GM19240 (cell line): Measurements from ENCODE around the gene LPAR1.
A peak's percentile ranks its signal among the peaks of the same experiment; 100 is the strongest.
"Not testable (repeated sequence)": the region's sequence is repeated elsewhere in the genome, so short reads cannot be mapped to it uniquely, and the experiment has no call there.

Experiments
- DNase-seq: peaks from one replicate; pipeline ENCODE4 v3.0.0; 2011; ENCODE audit warnings: low spot score; ENCODE audit not compliant: insufficient read length

LPAR1 gene

DNA sequence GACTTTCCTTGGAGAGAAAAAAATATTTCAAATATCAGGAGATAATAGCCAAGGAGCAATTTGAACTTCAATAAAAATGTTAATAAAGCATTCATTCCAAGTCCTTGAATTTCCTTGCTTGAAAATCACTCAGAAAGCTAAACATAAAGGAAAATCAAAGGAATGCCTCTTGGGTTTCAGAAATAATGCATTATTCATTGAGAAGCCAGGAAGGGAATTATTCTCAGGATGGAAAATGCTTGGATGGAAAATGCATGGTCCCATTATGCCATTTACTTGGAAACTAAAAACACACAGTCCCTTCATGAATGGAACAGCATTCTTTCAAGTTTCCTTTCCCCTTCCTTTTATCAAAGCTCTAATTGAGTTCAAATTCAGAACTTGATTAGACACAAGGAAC, 160.9 kb downstream of the LPAR1 start:
- DNase-seq, result no peak

DNA sequence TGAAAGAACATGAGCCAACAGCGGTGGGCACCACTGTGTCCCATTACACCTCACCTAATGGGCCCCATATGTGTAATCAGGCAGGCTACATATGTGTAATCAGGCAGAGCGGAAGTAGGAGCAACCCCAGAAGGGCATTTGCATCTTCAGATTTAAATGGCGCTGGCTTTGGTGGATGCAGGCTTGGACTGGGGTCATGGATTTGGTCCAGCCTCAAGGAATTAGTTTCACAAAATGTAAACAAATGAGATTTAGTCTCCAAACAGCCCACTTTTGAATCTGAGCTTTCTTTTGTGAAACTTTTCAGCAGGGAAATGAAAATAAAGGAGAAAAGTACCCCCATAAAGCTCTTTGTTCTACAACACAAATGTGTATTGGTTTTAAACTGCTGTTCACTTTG, 161.3 kb downstream of the LPAR1 start:
- no peak for DNase-seq

DNA sequence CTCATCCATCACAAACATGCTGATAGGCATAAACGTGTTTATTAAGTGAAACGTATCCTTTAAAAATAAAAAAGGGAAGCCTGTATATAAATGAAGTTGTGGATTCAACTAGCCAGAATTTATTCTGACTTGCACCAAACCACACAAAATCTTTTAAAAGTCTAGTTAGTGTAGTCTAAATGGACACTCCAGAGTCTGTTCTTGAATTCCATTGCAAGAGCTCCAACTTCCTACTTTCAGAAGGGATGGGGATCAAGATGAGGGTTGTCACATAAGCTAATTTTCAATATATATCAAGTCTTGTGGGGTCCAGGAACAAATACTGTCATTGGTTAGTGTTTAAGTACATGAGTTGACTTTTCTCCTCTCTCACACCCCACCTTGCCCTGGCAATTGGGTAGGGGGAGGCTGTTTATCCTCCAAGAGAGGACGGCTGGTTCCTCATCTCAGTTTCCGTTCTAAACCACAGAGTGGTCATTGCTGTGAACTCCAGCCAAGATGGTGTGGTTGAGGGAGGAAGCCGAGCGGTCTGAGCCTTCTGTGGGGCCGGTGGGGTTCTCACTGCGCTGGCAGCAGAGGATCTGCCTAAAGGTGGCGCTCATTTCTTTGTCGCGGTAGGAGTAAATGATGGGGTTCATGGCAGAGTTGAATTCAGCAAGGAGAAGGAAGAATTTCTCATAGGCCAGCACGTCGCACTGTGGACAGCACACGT, 163.2 kb downstream of the LPAR1 start:
- peak; percentile 1 for DNase-seq

DNA sequence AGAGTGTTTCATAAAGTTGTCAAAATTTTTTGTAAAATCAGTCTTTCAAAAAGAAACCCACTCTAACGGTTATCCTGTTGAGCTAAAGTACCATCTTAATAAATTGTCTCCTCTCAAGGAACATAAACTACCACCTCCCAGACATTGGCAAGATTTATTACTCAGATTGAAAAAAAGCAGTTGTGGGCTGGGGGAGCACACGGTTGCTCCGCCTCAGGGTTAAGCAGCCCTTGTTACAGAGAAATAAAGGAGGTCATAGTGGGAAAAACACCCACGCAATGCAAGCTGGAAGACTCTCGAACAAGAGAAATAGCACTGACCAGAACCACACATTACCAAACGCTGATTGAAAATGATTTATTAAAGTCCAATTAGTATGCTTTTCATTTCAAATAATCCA, 165.3 kb downstream of the LPAR1 start:
- no peak for DNase-seq

DNA sequence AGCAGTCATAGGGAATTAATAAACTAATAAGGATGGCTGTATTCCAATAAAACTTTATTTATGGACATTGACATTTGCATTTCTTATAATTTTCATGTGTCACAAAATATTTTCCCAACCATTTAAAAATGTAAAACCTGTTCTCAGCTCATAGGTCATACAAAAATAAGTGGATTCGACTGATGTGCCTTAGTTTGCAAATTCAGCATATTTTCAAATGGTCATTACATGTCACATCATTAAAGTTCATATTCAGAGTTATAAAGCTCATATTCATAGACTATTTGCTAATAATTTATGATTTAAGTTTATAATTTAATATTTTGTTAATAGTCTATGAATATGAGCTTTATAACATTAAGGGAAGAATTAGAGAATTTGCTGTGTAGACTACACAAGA, 166.5 kb downstream of the LPAR1 start:
- DNase-seq, result no peak

DNA sequence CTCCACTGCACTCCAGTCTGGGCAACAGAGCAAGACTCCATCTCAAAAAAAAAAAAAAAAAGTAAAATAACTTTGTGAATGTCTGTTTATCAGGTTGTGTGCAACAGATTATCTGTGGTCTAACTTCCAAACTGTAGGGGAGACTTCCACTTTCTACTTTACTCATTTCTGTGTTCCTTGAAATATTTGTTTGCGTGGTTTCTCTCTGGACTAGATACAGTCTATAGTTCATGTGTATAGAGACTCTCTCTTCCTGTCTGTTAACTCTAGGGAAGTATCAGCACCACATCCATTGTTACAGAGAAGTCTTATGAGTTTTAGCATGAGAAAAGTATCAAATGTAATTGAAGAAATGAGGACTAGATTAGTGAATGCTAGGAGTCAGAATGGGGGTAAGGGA, 168.3 kb downstream of the LPAR1 start:
- DNase-seq, result no peak

DNA sequence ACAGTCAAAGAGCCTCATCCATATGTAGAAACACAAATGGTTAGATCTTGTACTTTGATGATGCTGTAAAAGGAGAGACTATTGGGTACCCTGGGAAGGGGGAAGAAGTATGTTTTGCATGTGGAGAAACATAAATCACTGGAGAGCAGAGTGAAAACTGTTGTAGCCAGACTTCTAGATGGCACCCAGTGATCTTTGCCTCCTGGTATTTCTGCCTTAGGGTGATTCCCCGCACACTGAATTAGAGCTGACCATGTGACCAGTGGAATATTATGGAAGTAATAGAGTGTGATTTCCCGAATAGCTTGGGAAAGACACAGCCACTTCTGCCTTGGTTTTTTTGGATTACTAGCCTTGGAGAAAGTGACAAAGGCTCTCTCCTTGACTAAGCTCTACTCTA, 174.3 kb downstream of the LPAR1 start:
- no peak for DNase-seq

DNA sequence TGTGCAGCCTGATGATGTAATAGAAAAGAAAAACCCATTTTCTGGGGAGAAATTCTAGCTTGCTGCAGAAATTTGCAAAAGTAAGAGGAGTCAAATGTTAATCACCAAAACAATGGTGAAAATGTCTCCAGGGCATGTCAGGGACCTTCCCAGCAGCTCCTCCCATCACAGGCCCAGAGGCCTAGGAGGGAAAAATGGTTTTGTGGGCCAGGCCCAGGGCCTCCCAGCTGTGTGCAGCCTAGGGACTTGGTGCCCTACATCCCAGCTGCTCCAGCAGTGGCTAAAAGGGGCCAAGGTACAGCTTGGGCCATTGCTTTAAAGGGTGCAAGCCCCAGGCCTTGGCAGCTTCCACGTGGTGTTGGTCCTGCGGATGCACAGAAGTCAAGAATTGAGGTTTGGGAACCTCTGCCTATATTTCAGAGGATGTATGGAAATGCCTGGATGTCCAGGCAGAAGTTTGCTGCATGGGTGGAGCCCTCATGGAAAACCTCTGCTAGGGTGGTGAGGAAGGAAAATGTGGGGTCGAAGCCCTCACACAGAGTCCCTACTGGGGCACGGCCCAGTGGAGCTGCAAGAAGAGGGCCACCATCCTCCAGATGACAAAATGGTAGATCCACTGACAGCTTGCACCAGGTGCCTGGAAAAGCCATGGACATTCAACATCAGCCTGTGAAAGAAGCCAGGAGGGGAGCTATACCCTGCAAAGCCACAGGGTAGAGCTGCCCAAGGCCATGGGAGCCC, 176.7 kb downstream of the LPAR1 start:
- DNase-seq, result not testable (repeated sequence)

DNA sequence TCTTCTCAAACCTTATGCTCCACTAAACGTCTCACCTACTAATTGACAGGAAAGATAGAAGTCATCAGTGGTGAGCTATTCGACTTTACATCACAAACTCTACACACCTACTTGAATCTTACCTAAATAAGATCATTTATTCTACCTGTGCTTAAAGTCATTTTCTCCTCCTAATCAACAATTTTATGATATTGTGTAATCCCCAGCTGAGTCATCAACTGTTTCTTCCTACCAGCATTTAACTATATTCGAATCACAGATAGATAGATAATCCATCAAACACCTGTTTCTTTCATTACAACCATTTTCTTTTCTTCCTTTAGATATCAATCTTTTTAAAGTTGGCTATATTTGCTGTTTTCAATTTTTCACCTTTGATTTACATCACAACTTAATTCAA, 181.5 kb downstream of the LPAR1 start:
- no peak for DNase-seq

DNA sequence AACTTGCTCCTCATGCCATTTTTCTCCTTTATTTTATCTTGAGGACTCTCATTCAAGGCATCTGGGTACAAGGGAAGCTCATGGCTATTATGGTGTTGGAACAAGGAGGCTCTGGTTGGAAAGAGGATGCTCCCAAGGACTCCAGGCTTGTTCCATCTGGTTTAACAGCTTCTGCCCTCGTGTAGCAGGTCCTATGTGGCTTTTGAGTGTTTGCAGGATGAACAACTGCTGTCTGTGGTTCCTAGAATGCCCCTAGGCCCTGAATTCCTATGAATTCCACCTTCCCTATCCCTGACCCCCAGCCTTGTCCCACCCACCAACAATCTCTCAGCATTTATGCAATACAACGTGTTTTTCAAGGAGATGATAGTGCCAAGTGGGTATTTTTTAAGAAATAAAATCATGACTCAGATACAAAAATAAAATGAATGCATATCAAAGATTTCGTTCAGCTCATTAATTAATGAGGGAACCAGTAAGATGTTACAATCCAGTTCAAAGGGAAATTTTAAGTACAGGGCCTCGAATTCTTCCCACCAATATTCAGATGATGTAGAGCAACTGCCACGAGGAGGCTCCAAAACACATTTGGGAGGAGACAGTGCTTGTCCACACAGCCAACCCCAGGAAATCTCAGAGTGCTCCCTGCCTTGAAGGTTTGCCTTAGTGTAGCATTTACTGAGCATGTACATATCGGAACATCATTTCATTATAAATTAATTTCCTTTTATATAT, 187.7 kb downstream of the LPAR1 start:
- DNase-seq, result no peak

DNA sequence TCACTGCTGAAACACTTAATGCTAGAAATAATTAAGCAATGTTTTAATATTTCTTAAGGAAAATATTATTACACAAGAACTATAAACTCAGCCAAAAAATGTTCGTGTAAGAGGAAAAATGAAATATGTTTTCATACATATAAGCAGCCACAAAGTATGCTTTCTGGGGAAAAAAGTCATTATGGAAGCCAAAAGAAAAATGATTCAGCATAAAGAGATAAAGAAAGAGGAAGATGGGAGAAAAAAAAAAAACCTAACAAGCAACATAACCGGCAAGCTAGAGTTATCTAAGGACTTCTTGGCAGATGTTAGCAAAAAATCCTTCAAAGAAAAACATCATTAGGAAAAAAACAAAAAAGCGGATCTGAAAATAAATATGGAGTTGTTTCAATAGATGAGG, 190.6 kb downstream of the LPAR1 start:
- DNase-seq, result no peak

DNA sequence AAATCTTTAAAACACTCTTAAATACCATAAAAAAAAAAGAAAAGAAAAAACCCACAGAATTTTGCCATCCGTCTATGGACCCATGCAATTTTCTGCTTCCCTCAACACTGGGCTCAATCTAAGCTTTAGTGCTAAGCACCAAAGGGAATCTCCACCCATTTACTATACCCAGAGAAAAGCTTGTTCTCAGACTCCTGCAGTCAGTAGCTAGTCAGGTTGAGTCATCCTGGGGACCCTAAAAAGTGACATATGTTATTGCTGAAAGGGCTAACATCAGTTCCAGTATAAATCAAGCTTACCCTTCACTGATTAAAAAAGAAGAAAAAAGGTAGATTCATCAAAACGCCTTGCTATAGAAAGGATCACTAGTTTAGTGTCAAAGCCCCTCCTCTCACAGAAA, 192.1 kb downstream of the LPAR1 start:
- DNase-seq, result no peak

DNA sequence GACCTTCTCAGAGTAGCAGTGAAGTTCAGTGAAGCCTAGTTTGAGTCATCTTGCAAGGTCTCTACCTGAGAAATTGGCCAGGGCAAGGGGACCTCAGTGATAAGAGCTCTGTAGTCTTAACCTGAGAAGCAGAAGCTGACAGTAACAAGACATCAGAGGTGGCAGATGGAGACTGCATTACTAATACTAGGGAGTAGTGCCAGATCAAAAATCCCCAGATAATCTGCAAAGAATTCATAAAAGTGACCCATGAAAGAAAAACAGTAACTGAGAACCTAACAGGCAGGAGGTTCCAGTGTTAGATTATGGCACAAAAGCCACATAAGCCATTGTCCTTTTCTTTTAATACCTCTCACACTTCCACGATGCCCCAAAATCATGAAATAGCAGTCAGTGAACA, 194.1 kb downstream of the LPAR1 start:
- no peak for DNase-seq

DNA sequence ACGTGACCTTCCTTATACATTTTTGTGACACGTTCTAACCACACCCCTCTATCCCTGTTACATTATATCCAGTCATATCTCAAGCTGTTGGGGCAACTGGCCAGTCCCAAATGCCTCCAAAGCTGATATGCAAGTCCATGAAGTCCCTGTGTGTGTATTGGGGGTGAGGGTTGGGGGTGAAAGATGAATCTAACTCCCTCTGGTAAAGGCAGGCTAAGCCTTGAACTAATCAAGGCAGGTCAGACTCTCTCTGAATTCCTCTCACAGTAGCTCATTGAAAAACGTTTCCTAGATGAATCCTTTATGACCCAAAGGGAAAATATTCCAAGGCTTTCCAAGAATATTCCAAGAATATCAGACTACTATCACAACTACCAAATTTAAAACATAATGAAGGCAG, 195.3 kb downstream of the LPAR1 start:
- no peak for DNase-seq

DNA sequence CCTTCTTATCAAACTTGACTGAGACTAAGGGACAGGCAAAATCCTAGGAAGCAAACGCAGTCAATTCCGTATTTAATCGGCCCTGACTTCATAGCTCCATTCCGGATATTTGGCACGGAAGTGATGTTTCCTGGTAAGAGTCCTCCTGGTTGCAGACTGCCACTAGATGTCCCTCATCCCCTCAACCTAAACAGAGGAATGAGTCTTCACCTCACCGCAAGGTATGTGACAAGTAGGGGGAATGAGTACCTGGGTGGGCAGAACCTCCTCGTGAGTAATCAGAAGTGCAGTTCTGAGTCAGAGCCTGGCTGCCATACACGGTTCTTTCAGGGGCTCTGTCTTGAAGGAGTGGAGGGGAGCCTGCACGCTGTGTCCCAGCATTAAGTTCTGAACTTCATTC, 196.1 kb downstream of the LPAR1 start:
- no peak for DNase-seq

DNA sequence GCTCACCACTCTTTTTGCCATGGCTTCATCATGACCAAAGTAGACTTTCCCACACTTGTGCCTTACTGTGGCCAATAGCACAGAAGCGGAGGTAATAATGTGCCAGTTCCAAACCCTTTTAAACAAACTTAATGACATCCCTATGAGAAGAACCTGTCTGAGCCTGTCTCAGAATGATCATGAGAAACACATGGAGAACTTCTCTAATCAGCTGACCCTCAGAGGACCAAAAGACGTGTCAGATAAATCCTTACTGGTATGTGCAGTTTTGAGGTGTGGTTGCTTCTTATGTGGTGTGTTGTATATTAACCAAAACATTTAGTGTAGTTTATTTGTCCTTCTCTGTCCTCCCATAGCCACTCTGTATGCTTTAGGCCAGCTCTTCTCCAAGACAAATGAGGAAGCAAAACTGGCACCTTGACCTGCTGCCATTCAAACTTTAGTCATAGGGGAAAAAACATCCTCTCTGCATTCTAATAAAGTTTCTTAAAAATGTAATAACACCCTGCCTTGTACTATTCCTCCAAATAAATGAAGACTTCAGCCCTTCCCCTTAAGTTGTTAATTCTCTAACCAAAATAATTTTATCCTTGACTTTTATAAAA, 200.8 kb downstream of the LPAR1 start:
- DNase-seq, result no peak

DNA sequence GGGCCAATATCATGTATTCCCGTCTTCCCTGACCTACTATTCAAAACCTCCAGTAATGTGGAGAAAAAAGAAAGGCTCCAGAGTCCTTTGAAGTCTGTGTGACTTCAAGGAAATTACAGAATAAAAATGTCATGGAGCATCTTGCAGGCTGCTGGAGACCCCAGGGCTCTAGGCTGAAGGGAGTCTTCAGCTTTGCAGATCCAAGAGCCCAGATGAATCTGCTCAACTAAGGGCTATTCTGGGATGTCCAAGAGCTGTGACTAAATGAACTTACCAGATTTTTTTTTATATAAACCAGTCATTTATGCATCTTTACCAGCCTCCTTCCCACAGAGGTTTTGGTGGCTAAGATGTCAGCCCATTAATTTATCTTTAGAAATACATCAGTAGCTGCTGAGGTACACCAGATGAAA, 202.4 kb downstream of the LPAR1 start:
- DNase-seq, result no peak

DNA sequence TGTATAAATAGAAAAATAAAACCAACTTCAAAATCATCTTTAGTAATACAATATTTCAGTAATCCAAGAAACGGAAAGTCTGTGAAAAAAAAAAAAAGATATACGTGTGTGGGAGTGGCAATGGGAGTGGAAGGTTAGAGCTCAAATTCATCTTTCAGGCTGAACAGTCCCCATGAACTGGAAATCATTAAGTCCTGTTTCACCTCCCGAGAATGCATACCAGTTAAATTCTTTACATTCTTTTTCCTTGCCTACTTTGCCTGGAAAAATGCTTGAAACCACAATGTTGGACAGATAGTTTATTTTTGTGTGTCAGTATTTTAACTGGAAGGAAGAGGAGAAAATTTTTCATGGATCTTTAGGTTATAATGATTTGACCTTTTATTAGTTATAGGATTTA, 202.9 kb downstream of the LPAR1 start:
- DNase-seq, result no peak

DNA sequence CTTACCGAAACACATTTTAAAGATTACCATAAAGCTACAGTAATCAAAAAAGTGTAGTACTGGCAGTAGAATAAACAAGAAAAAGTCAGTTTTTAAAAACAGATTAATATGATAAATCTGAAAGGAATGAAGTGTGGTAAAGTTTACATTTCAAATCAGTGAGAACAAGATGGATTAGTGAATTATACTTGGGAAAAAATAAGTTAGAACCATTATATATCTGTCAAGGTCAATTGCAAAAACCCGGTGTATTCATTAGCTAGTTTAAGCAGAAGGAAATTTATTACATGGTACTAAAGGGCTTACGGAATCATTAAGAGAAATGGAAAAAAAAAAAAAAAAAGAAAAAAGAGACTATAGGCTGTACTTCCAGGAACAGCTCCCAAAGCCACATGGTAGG, 205.3 kb downstream of the LPAR1 start:
- no peak for DNase-seq

DNA sequence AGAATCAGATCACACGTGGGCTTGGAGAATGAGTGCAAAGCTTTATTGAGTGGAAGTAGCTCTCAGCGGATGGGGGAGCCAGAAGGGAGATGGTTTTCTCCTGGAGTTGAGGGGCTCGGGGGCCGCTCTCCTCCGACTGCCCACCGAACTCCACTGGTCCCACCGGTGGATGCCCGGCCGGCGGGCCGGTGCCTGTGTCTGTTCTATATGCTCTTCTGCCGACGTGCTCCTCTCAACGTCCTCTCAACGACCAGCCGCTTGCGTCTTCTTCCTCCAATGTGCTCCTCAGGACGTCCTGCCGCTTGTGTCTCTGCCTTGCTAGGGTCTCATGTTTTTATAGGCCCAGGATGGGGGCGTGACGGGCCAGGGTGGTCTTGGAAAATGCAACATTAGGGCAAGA, 207.8 kb downstream of the LPAR1 start:
- no peak for DNase-seq

DNA sequence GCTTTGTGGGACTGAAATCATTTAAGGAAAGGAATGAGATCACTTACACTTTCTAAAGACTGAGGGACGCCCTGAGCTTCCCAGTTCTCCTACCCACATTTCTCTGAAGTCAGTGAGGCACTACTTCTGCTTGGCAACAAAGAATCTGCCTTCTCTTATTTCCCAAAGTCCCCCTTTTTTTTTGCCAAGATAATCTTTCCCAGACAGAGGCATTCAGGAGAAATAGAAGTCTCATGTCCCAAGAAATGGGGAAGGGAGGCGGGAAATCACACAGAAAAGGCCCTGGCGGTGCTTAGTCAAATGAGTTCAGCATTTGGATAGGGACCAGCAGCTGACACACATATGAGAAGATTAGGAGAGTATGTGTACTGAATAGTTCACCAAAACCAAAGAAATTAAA, 210.0 kb downstream of the LPAR1 start:
- DNase-seq, result no peak

DNA sequence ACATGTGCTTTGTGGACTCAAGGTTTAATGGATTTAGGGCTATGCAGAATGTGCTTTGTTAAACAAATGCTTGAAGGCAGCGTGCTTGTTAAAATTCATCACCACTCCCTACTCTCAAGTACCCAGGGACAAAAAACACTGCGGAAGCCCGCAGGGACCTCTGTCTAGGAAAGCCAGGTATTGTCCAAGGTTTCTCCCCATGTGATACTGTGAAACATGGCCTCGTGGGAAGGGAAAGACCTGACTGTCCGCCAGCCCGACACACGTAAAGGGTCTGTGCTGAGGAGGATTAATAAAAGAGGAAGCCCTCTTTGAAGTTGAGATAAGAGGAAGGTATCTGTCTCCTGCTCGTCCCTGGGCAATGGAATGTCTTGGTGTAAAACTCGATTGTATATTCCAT, 211.9 kb downstream of the LPAR1 start:
- not testable (repeated sequence) for DNase-seq
